ENCODE data around the gene EZH2. TPM values are rescaled to one million over a fixed set of nuclear protein-coding genes. Genes with fewer than 3 reads are reported as not detected.

Gene EZH2
- total RNA-seq, 1 experiment from 2014 or later = 30.5 TPM

DNA sequence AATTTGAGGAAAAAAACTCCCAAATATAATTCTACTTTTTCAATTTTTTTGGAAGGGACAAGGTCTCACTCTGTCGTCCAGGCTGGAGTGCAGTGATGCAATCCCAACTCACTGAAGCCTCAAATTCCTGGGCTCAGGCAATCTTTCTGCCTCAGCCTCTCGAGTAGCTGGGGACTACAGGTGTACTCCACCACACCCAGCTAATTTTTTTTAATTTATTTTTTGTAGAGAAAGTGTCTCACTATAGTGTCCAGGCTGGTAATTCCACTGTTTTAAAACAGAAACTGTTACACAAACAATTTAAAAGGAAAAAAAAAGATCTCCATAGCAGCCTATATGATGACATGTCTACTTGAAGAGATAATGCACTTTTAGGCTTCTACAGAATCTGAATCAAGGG, 25.6 kb downstream of the EZH2 start:
- Histone ChIP-seq H3K4me1 (ENCODE audit: insufficient read depth, low read length) (no peaks in the 10 kb centered on the region), H3K9ac (ENCODE audit: low read length) (no peak overlapping the region), H4K20me1 (ENCODE audit: low read length) (peaks cover 28% of the 10 kb centered on the region), H3K4me3 (ENCODE audit: low read length) (no peak overlapping the region), H3F3A (ENCODE audit: low read length, unreplicated experiment) (no peaks in the 10 kb centered on the region), H3K9me3 (ENCODE audit: low read length) (no peaks in the 10 kb centered on the region), H3K4me2 (ENCODE audit: low read length) (no peak overlapping the region), H2AFZ (ENCODE audit: low read length) (no peak overlapping the region), H3K9me2 (replicated peaks; ENCODE audit: low read length) (no peaks in the 10 kb centered on the region), H3K36me3 (ENCODE audit: low read depth, low read length) (no peaks in the 10 kb centered on the region; the same call in 1 of the 2 replicates), H3K27me3 (ENCODE audit: low read length) (no peaks in the 10 kb centered on the region), H3K27ac (ENCODE audit: low read length) (no peak overlapping the region), H3K79me2 (ENCODE audit: low read length) (peaks cover 93% of the 10 kb centered on the region)
- ChIA-PET CTCF (no interaction called here), POLR2A (ENCODE audit: unreplicated experiment) (no interaction called here)
- intact Hi-C loops (cut with micrococcal nuclease) = no loop called here
- TF ChIP-seq EZH2 (IDR thresholded peaks at IDR 0.05; ENCODE audit: low read length, unreplicated experiment) (no peak), EZH2phosphoT487 (IDR thresholded peaks at IDR 0.05; ENCODE audit: borderline replicate concordance, low read length) (no peak)
- TF ChIP-seq, protein P1, sequence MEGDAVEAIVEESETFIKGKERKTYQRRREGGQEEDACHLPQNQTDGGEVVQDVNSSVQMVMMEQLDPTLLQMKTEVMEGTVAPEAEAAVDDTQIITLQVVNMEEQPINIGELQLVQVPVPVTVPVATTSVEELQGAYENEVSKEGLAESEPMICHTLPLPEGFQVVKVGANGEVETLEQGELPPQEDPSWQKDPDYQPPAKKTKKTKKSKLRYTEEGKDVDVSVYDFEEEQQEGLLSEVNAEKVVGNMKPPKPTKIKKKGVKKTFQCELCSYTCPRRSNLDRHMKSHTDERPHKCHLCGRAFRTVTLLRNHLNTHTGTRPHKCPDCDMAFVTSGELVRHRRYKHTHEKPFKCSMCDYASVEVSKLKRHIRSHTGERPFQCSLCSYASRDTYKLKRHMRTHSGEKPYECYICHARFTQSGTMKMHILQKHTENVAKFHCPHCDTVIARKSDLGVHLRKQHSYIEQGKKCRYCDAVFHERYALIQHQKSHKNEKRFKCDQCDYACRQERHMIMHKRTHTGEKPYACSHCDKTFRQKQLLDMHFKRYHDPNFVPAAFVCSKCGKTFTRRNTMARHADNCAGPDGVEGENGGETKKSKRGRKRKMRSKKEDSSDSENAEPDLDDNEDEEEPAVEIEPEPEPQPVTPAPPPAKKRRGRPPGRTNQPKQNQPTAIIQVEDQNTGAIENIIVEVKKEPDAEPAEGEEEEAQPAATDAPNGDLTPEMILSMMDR (conservative IDR thresholded peaks at IDR 0.05; ENCODE audit: low read depth, low read length) = no peak
- DNase-seq (no peak), ATAC-seq (no peak)
- no TSS peak for BruUV-seq (replicated peaks)

DNA sequence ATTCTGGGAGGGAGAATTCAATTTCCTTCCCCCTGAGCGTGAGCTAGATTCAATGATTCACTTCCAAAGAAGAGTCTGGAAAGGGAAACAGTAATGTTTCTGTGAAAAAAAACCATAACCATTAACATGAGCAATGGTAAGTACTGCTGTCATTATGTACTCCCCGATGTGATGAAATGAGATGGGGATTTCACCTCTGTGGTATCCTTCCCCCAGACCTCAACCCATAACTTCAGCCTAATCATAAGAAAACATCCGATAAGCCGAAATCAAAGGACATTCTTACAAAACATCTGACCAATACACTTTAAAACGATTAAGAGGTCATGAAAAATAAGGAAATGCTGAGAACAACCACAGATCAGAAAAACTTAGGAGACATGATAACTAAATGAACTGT, 27.2 kb downstream of the EZH2 start:
- no peaks in the 10 kb centered on the region for H3K27me3 ChIP-seq (ENCODE audit: low read length)
- ATAC-seq (peak; percentile 15), DNase-seq (no peak)
- ChIA-PET CTCF (no interaction called here), POLR2A (ENCODE audit: unreplicated experiment) (no interaction called here)
- no peaks in the 10 kb centered on the region for H3K9me2 ChIP-seq (replicated peaks; ENCODE audit: low read length)
- intact Hi-C loops (cut with micrococcal nuclease) = loop anchor here (1.0 to 2.0 kb wide), 3 partner anchors 26 to 105 kb away; no protein-coding TSS in a partner anchor
- BruUV-seq (replicated peaks) = no TSS peak
- H4K20me1 ChIP-seq (ENCODE audit: low read length) = peaks cover 23% of the 10 kb centered on the region; the same call in 1 of the 2 replicates
- H3K9ac ChIP-seq (ENCODE audit: low read length) = no peak overlapping the region
- H3K4me1 ChIP-seq (ENCODE audit: insufficient read depth, low read length) = no peaks in the 10 kb centered on the region
- H3K79me2 ChIP-seq (ENCODE audit: low read length) = peaks cover 93% of the 10 kb centered on the region
- no peaks in the 10 kb centered on the region; the same call in 1 of the 2 replicates for H3K36me3 ChIP-seq (ENCODE audit: low read depth, low read length)
- H3K4me3 ChIP-seq (ENCODE audit: low read length) = no peak overlapping the region
- TF ChIP-seq, protein P1 (conservative IDR thresholded peaks at IDR 0.05; ENCODE audit: low read depth, low read length) = no peak
- H2AFZ ChIP-seq (ENCODE audit: low read length) = no peak overlapping the region
- no peak overlapping the region for H3K27ac ChIP-seq (ENCODE audit: low read length)
- no peaks in the 10 kb centered on the region for H3K9me3 ChIP-seq (ENCODE audit: low read length)
- H3F3A ChIP-seq (ENCODE audit: low read length, unreplicated experiment) = no peaks in the 10 kb centered on the region
- no peak overlapping the region for H3K4me2 ChIP-seq (ENCODE audit: low read length)

DNA sequence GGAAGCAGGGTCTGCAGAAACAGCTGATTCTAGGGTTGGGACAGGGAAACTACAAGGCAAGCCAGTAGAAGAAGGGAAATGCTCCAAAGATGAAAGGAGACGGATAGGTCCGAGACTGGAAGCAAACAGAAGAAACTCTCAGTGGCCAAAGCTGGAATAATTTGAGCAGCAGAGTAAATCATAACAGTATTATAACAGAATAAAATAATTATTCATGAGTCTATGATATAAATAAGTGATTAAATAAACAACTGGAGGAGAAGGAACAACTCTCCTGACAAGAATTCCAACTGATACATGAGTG, 27.6 kb downstream of the EZH2 start:
- TF ChIP-seq EZH2 (IDR thresholded peaks at IDR 0.05; ENCODE audit: low read length, unreplicated experiment) (no peak), EZH2phosphoT487 (IDR thresholded peaks at IDR 0.05; ENCODE audit: borderline replicate concordance, low read length) (no peak)
- TF ChIP-seq, protein P1 (conservative IDR thresholded peaks at IDR 0.05; ENCODE audit: low read depth, low read length) = peak; percentile 12; the same call in 1 of the 2 replicates
- Histone ChIP-seq H3K9me3 (ENCODE audit: low read length) (no peaks in the 10 kb centered on the region), H3K36me3 (ENCODE audit: low read depth, low read length) (no peaks in the 10 kb centered on the region; the same call in 1 of the 2 replicates), H2AFZ (ENCODE audit: low read length) (no peak overlapping the region), H3F3A (ENCODE audit: low read length, unreplicated experiment) (no peaks in the 10 kb centered on the region), H3K4me1 (ENCODE audit: insufficient read depth, low read length) (no peaks in the 10 kb centered on the region), H3K79me2 (ENCODE audit: low read length) (peaks cover 94% of the 10 kb centered on the region), H3K4me2 (ENCODE audit: low read length) (no peak overlapping the region), H3K27me3 (ENCODE audit: low read length) (no peaks in the 10 kb centered on the region), H3K27ac (ENCODE audit: low read length) (no peak overlapping the region), H3K9me2 (replicated peaks; ENCODE audit: low read length) (no peaks in the 10 kb centered on the region), H3K4me3 (ENCODE audit: low read length) (no peak overlapping the region), H4K20me1 (ENCODE audit: low read length) (peaks cover 24% of the 10 kb centered on the region; the same call in 1 of the 2 replicates), H3K9ac (ENCODE audit: low read length) (no peak overlapping the region)
- DNase-seq (no peak), ATAC-seq (peak; percentile 20; the same call in 1 of the 2 replicates)
- intact Hi-C loops (cut with micrococcal nuclease) = loop anchor here (1.0 to 2.0 kb wide), 3 partner anchors 26 to 106 kb away; no protein-coding TSS in a partner anchor
- no TSS peak for BruUV-seq (replicated peaks)
- CTCF ChIA-PET = interaction anchor here (0.7 to 0.9 kb wide), 2 partner anchors 84 to 106 kb away, joined by 4 to 5 read pairs; no protein-coding TSS in a partner anchor
- POLR2A ChIA-PET (ENCODE audit: unreplicated experiment) = interaction anchor here (0.7 kb wide), 1 partner anchor 275 kb away, joined by 3 read pairs; no protein-coding TSS in a partner anchor

Measured in PC-3 (cell line).